HG03196 (cell line): ENCODE data around the gene FLYWCH1.

Experiments used
- ATAC-seq: cut with Tn5 transposase; IDR thresholded peaks from one replicate; pipeline ENCODE4 v1.9.1; 2021; ENCODE audit not compliant: unreplicated experiment

The FLYWCH1 gene, protein sequence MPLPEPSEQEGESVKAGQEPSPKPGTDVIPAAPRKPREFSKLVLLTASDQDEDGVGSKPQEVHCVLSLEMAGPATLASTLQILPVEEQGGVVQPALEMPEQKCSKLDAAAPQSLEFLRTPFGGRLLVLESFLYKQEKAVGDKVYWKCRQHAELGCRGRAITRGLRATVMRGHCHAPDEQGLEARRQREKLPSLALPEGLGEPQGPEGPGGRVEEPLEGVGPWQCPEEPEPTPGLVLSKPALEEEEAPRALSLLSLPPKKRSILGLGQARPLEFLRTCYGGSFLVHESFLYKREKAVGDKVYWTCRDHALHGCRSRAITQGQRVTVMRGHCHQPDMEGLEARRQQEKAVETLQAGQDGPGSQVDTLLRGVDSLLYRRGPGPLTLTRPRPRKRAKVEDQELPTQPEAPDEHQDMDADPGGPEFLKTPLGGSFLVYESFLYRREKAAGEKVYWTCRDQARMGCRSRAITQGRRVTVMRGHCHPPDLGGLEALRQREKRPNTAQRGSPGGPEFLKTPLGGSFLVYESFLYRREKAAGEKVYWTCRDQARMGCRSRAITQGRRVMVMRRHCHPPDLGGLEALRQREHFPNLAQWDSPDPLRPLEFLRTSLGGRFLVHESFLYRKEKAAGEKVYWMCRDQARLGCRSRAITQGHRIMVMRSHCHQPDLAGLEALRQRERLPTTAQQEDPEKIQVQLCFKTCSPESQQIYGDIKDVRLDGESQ

GRCh38 chr16:2911638-2912329, at the start of gene FLYWCH1:
TSS of gene FLYWCH1 (plus strand) at chr16:2911931. CDS start at chr16:2929686, 17,755 bp downstream.
- ATAC-seq: peak; percentile 87

DNA sequence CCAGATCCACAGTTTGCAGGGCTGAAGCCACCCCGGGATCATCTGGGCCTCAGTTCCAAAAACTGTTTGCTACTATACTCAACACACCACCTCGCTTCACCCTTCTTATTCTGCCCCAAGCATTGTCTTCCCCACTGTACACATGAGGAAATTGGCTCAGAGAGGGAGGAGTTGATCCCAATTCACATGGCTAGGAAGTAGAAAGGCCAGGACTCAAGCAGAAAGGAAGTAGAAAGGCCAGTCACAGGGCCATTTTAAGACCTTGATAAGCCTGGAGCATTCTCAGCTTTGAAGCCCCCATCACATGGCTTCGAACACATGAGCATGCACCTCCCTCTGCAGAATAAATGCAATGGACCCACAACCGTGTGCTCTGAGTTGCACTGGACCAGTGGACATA, 46.1 kb upstream of the FLYWCH1 start:
- ATAC-seq: no peak

- no peak for ATAC-seq
Observed at GRCh38 chr16:2866431-2866830, 45.3 kb upstream of the FLYWCH1 start.

GRCh38 chr16:2867661-2867986, 44.1 kb upstream of the FLYWCH1 start:
- no peak for ATAC-seq

DNA sequence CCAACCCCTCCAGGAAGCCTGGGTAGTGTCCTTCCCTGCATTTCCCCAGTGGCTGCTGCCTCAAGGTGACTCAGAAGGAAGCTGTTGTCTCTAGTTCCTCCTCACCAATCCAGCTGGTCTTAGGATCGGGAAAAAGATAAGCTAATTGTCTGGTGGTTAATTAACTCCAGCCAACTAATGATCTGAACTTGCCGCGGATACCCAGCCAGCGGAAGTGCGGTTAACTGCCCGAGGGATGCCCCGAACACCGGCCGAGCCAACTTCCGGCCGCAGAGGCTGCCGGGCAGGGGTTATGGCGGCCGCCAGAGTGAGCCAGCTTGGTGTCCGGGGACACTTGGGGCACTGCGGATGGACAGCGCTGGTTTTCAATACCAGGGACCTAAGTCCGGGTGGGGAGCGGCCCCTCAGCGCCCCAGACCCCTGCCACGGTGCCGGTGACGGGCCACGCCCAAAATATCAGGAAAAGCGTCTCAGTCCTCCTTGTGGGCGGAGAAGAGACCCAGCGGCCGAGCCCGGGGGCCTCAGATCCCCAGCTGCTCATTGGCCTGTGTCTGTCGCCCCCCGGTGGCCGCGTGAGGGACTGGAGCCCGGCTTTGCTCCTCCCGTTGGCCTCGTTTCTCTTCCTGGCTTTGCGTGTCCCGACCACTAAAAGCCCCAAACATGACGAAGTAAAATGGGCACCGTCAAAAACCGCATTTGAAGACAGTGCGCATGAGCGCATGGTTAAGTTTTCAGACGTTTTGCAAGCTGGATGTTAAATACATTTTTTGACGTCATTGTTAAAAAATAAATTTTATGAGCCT, 43.5 kb upstream of the FLYWCH1 start:
- ATAC-seq: peak; percentile 90

GRCh38 chr16:2871926-2872325, 39.8 kb upstream of the FLYWCH1 start:
- no peak for ATAC-seq

DNA sequence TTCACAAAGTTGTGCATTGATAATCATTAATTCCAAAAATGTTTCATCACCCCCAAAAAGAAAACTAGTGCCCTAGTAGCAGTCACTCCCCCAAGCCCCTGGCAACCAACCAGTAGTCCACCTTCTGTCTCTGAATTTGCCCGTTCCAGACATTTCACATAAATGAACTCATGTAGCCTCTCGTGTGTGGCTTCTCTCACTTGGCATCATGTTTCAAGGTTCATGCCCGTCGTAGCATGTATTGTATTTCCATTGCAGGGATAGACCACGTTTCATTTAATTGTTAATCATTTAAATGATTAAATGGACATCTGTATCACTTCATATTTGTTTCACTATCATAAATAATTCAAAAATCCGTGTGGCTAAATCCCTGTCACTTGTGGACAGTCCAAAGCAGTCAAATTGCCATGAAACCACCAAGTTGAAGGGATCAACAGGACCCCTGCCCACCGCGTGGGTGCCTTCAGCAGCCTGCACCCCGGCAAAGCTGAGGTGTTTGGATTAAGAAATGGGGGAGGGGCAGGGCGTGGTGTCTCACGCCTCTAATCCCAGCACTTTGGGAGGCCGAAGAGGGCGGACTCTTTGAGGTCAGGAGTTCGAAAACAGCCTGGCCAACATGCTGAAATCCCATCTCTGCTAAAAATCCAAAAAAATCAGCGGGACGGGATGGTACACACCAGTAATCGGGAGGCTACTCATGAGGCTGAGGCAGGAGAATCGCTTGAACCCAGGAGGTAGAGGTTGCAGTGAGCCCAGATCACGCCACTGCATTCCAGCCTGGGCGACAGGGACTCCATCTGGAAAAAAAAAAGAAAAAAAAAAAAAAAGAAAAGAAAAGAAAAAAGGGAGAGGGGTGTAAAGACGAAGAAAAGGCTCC, 37.5 kb upstream of the FLYWCH1 start:
- no peak for ATAC-seq

DNA sequence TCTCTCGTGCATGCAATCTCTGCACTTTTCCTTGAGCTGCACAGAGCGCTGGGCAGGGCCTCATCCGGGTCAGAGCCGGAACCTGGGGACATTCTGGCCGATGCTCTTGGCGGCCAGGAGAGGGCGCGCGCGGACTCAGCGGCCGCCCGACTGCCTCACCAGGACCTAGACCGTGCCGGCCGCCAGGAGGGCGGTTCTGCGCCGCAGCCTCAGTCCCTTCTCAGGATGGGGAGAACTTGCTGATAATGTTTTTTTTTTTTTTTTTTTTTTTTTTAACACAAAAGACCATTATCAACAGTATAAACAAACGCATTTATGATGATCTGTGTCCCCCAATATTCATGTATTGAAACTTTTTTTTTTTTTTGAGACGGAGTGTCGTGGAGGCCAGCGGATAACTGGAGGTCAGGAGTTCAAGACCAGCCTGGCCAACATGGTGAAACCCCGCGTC, 36.8 kb upstream of the FLYWCH1 start:
- peak; percentile 67 for ATAC-seq

- no peak for ATAC-seq
Observed at GRCh38 chr16:2879854-2880508, 31.8 kb upstream of the FLYWCH1 start.

- peak; percentile 14 for ATAC-seq
Observed at GRCh38 chr16:2881783-2882649, 29.7 kb upstream of the FLYWCH1 start.

GRCh38 chr16:2882650-2883457, 28.9 kb upstream of the FLYWCH1 start, which contains the start of gene FLYWCH2:
TSS of gene FLYWCH2 (plus strand) at chr16:2883215. CDS start at chr16:2896450, 13,235 bp downstream.
- ATAC-seq: peak; percentile 84

- no peak for ATAC-seq
Observed at GRCh38 chr16:2883458-2883908, 28.2 kb upstream of the FLYWCH1 start.

GRCh38 chr16:2884041-2884451, 27.7 kb upstream of the FLYWCH1 start:
- ATAC-seq: no peak

GRCh38 chr16:2894231-2894630, 17.5 kb upstream of the FLYWCH1 start:
- no peak for ATAC-seq

GRCh38 chr16:2895813-2896212, 15.9 kb upstream of the FLYWCH1 start:
- no peak for ATAC-seq

- ATAC-seq: no peak
Observed at GRCh38 chr16:2896480-2897010, 15.2 kb upstream of the FLYWCH1 start.

GRCh38 chr16:2897110-2897509, 14.6 kb upstream of the FLYWCH1 start:
- ATAC-seq: no peak
